WTC11 (cell line): Measurements from ENCODE around the gene IL17RB. TPM values are rescaled to one million over a fixed set of nuclear protein-coding genes. Genes with fewer than 3 reads are reported as not detected.

ENCODE experiments used
- ATAC-seq: fragments of 200-7000 bp; cut with Tn5 transposase; 2 replicates; pipeline ENCODE4 v1.10.0; 2021; ENCODE audit warnings: mild to moderate bottlenecking, moderate library complexity
- CTCF ChIA-PET: fragments of 300-600 bp; sonication (Branson Sonifier 250); formaldehyde crosslinking; loops from one replicate; lab custom pipeline; 2021; ENCODE audit warnings: antibody characterized with exemption; lab: Charles Lee
- POLR2A ChIA-PET: fragments of 350-600 bp; sonication (Branson Sonifier 250); formaldehyde crosslinking; loops from one replicate; lab custom pipeline; 2021; ENCODE audit warnings: antibody characterized with exemption; lab: Charles Lee
- DNase-seq: peaks from one replicate; pipeline ENCODE4 v3.0.0; 2021; ENCODE audit warnings: low spot score
- H3K27ac Mint-ChIP-seq: 2 replicates; pipeline ENCODE4 v1.8.0; 2021; ENCODE audit warnings: mixed read lengths
- H3K27me3 Mint-ChIP-seq: 2 replicates; pipeline ENCODE4 v1.8.0; 2021; ENCODE audit warnings: low read depth, mild to moderate bottlenecking, moderate library complexity, mixed read lengths
- H3K36me3 Mint-ChIP-seq: 2 replicates; pipeline ENCODE4 v1.8.0; 2021; ENCODE audit warnings: mixed read lengths
- H3K4me1 Mint-ChIP-seq: 2 replicates; pipeline ENCODE4 v1.8.0; 2022; ENCODE audit warnings: mixed read lengths
- H3K4me3 Mint-ChIP-seq: 2 replicates; pipeline ENCODE4 v1.8.0; 2021; ENCODE audit warnings: mild to moderate bottlenecking, moderate library complexity, mixed read lengths
- H3K9me3 Mint-ChIP-seq: 2 replicates; pipeline ENCODE4 v1.8.0; 2021; ENCODE audit warnings: mixed read lengths
- FOXP1 ChIP-seq: sonication (generic); formaldehyde crosslinking; IDR thresholded peaks from 2 replicates; pipeline ENCODE4 v1.8.0; 2022; ENCODE audit warnings: missing genetic modification reagents, mild to moderate bottlenecking, moderate library complexity, borderline replicate concordance
- MYBL2 ChIP-seq: sonication (generic); formaldehyde crosslinking; IDR thresholded peaks from 2 replicates; pipeline ENCODE4 v1.8.1; 2023; ENCODE audit warnings: mild to moderate bottlenecking, moderate library complexity, missing genetic modification reagents
- PRRX2 ChIP-seq: fragments of 250-450 bp; sonication (Bioruptor Pico); IDR thresholded peaks from 2 replicates; pipeline ENCODE4 v1.8.0; 2021; ENCODE audit warnings: mild to moderate bottlenecking
- TEAD1 ChIP-seq: sonication (generic); formaldehyde crosslinking; IDR thresholded peaks from 2 replicates; pipeline ENCODE4 v1.8.0; 2022; ENCODE audit warnings: mild to moderate bottlenecking, missing genetic modification reagents
- ZNF317 ChIP-seq: sonication (generic); formaldehyde crosslinking; IDR thresholded peaks from 2 replicates; pipeline ENCODE4 v1.8.1; 2023; ENCODE audit warnings: low read depth, mild to moderate bottlenecking, moderate library complexity, missing genetic modification reagents, borderline replicate concordance
- ZNF396 ChIP-seq: fragments of 250-450 bp; sonication (Bioruptor Pico); IDR thresholded peaks from 2 replicates; pipeline ENCODE4 v1.8.0; 2021; ENCODE audit warnings: mild to moderate bottlenecking, moderate library complexity, borderline replicate concordance
- total RNA-seq: library from RNA; stranded (reverse); gene quantifications from 3 replicates; pipeline ENCODE4 v1.2.3, GENCODE V29; 2021
- TF ChIP-seq, protein P1 (sequence below): fragments of 250-450 bp; sonication (Bioruptor Pico); IDR thresholded peaks from 2 replicates; pipeline ENCODE4 v1.9.0; 2021; ENCODE audit warnings: moderate library complexity, mild to moderate bottlenecking, inconsistent platforms, borderline replicate concordance
- TF ChIP-seq, protein P2 (sequence below): sonication (generic); formaldehyde crosslinking; IDR thresholded peaks from 2 replicates; pipeline ENCODE4 v1.8.0; 2022; ENCODE audit warnings: mild to moderate bottlenecking, missing genetic modification reagents
- TF ChIP-seq, protein P3 (sequence below): sonication (generic); formaldehyde crosslinking; IDR thresholded peaks from 2 replicates; pipeline ENCODE4 v1.8.0; 2022; ENCODE audit warnings: mild to moderate bottlenecking, missing genetic modification reagents
- TF ChIP-seq, protein P4 (sequence below): sonication (generic); formaldehyde crosslinking; IDR thresholded peaks from 2 replicates; pipeline ENCODE4 v1.8.1; 2023; ENCODE audit warnings: mild to moderate bottlenecking, moderate library complexity, missing genetic modification reagents
- TF ChIP-seq, protein P5 (sequence below): sonication (generic); formaldehyde crosslinking; IDR thresholded peaks from 2 replicates; pipeline ENCODE4 v1.8.1; 2022; ENCODE audit warnings: mild to moderate bottlenecking, missing genetic modification reagents, moderate library complexity, borderline replicate concordance
- TF ChIP-seq, protein P6 (sequence below): sonication (generic); formaldehyde crosslinking; IDR thresholded peaks from 2 replicates; pipeline ENCODE4 v1.8.0; 2023; ENCODE audit warnings: mild to moderate bottlenecking, missing genetic modification reagents
- TF ChIP-seq, protein P7 (sequence below): fragments of 200-600 bp; IDR thresholded peaks from 2 replicates; pipeline ENCODE4 v1.8.0; 2022; ENCODE audit warnings: antibody characterized with exemption

IL17RB gene
- total RNA-seq, 1 experiment from 2014 or later: 5.6 TPM

DNA sequence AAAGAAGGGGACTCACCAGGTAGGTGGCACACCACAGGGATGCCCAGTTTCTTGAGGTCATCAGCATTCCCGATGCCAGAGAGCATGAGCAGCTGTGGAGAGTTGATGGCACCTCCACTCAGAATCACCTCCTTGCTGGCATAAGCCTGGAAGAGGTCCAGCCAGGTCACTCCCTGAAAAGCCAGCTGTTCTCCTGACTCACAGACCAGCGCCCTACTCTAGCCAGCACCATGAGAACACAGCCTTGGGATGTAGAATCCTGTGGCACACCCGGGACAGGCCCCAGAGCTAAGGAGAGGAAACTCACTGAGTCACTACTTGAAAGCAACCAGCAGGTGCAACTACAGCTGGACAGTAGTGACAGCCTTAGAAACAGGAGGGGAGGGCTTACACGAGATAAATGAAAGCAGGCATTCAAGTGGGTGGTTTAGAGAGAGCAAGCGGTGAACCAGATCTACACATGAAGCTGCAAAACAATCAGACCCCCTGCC lies 24.7 kb upstream of the IL17RB start:
- ATAC-seq (no peak), DNase-seq (no peak)
- Mint-ChIP-seq H3K36me3 (no peaks in the 10 kb centered on the region; the same call in 1 of the 2 replicates), H3K27me3 (no peaks in the 10 kb centered on the region), H3K9me3 (no peaks in the 10 kb centered on the region), H3K27ac (no peak overlapping the region), H3K4me1 (peaks cover 9% of the 10 kb centered on the region), H3K4me3 (no peak overlapping the region)
- ChIA-PET POLR2A (interaction anchor here (0.5 kb wide), 1 partner anchor 11 kb away, joined by 3 read pairs; no protein-coding TSS in a partner anchor), CTCF (interaction anchor here (0.5 to 1.1 kb wide), 5 partner anchors 9 to 129 kb away, joined by 3 to 4 read pairs (median 3); no protein-coding TSS in a partner anchor)
- TF ChIP-seq PRRX2 (CRISPR knock-in tag) (no peak), MYBL2 (no peak), ZNF396 (CRISPR knock-in tag) (no peak)
- TF ChIP-seq, protein P1, sequence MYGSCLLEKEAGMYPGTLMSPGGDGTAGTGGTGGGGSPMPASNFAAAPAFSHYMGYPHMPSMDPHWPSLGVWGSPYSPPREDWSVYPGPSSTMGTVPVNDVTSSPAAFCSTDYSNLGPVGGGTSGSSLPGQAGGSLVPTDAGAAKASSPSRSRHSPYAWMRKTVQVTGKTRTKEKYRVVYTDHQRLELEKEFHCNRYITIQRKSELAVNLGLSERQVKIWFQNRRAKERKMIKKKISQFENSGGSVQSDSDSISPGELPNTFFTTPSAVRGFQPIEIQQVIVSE (CRISPR knock-in tag): no peak
- TF ChIP-seq, protein P2, sequence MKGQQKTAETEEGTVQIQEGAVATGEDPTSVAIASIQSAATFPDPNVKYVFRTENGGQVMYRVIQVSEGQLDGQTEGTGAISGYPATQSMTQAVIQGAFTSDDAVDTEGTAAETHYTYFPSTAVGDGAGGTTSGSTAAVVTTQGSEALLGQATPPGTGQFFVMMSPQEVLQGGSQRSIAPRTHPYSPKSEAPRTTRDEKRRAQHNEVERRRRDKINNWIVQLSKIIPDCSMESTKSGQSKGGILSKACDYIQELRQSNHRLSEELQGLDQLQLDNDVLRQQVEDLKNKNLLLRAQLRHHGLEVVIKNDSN (CRISPR knock-in tag): no peak
- TF ChIP-seq, protein P3, sequence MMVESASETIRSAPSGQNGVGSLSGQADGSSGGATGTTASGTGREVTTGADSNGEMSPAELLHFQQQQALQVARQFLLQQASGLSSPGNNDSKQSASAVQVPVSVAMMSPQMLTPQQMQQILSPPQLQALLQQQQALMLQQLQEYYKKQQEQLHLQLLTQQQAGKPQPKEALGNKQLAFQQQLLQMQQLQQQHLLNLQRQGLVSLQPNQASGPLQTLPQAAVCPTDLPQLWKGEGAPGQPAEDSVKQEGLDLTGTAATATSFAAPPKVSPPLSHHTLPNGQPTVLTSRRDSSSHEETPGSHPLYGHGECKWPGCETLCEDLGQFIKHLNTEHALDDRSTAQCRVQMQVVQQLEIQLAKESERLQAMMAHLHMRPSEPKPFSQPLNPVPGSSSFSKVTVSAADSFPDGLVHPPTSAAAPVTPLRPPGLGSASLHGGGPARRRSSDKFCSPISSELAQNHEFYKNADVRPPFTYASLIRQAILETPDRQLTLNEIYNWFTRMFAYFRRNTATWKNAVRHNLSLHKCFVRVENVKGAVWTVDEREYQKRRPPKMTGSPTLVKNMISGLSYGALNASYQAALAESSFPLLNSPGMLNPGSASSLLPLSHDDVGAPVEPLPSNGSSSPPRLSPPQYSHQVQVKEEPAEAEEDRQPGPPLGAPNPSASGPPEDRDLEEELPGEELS (CRISPR knock-in tag): no peak
- TF ChIP-seq, protein P4, sequence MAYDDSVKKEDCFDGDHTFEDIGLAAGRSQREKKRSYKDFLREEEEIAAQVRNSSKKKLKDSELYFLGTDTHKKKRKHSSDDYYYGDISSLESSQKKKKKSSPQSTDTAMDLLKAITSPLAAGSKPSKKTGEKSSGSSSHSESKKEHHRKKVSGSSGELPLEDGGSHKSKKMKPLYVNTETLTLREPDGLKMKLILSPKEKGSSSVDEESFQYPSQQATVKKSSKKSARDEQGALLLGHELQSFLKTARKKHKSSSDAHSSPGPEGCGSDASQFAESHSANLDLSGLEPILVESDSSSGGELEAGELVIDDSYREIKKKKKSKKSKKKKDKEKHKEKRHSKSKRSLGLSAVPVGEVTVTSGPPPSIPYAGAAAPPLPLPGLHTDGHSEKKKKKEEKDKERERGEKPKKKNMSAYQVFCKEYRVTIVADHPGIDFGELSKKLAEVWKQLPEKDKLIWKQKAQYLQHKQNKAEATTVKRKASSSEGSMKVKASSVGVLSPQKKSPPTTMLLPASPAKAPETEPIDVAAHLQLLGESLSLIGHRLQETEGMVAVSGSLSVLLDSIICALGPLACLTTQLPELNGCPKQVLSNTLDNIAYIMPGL: no peak

DNA sequence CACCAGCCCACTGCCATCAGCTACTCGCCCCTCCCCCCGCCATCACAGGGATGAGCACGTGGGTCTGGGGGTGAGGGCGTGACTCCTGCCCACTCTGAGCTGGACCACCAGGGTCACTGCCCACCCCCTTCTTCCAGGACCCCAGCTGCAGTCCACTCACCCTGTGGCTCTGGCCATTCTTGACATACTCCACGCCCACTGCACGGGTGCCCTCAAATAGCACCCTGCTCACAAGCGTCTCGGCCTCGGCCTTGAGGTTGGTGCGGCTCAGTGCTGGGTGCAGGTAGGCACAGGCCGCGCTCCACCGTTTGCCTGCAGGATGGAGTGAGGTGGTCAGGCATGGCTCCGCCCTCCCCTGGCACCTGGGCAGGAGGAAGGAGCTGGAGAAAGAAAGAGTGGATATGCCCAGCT lies 24.0 kb upstream of the IL17RB start:
- no peak for ATAC-seq
- POLR2A ChIA-PET: interaction anchor here (0.5 kb wide), 1 partner anchor 12 kb away, joined by 3 read pairs; no protein-coding TSS in a partner anchor
- H3K27ac Mint-ChIP-seq: no peak overlapping the region
- peaks cover 9% of the 10 kb centered on the region for H3K4me1 Mint-ChIP-seq
- no peaks in the 10 kb centered on the region; the same call in 1 of the 2 replicates for H3K36me3 Mint-ChIP-seq
- TF ChIP-seq TEAD1 (CRISPR knock-in tag) (no peak), FOXP1 (CRISPR knock-in tag) (no peak), ZNF317 (no peak)
- TF ChIP-seq, protein P5, sequence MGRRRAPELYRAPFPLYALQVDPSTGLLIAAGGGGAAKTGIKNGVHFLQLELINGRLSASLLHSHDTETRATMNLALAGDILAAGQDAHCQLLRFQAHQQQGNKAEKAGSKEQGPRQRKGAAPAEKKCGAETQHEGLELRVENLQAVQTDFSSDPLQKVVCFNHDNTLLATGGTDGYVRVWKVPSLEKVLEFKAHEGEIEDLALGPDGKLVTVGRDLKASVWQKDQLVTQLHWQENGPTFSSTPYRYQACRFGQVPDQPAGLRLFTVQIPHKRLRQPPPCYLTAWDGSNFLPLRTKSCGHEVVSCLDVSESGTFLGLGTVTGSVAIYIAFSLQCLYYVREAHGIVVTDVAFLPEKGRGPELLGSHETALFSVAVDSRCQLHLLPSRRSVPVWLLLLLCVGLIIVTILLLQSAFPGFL (CRISPR knock-in tag): no peak
- TF ChIP-seq, all 79 proteins: peak for 0
- Mint-ChIP-seq H3K9me3 (no peaks in the 10 kb centered on the region), H3K4me3 (no peak overlapping the region), H3K27me3 (no peaks in the 10 kb centered on the region)
- CTCF ChIA-PET: interaction anchor here (0.5 to 1.3 kb wide), 7 partner anchors 9 to 129 kb away, joined by 3 to 4 read pairs (median 3); no protein-coding TSS in a partner anchor
- no peak for DNase-seq

DNA sequence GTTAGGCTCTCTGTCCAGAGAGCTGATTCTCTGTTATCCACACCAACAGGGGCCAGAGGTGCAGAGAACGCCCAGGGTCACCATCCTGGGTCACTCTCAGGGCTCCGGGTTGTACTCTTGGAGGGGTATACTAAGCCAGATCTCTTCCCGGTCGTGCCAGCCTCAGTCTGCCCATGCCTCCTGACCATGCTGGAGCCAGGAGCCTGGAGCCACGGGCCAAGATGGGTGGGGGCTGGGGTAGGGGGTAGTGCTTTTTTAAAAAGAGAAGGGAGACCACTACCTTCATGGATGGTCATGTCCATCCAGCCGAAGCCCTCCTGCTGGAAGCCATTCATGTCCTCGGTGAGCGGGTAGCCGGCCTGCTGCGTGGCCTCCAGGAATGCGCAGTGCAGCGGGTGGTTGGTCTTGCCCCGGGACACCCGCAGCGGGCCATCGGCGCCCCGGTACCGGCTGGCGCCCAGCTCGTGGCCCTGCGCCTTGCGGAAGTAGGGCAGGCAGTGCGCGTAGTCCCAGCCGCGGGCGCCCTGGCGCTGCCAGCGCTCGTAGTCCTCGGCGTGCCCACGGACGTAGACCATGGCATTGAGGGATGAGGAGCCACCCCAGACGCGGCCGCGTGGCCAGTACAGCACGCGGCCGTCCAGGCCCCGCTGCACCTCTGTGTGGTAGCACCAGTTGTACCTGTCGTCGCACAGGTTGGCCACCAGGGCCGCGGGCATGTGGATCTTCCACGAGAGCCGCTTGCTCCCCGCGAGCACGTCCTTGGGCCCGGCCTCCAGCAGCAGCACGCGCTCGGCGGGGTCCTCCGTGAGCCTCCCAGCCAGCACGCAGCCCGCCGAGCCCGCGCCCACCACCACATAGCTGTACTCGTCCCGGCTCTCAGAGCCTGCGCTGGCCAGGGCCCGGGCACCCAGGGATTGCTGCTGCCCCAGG lies 23.1 kb upstream of the IL17RB start:
- peaks cover 9% of the 10 kb centered on the region for H3K4me1 Mint-ChIP-seq
- no peak overlapping the region for H3K27ac Mint-ChIP-seq
- ChIA-PET CTCF (interaction anchor here (1.3 kb wide), 1 partner anchor 75 kb away, joined by 3 read pairs; no protein-coding TSS in a partner anchor), POLR2A (no interaction called here)
- DNase-seq (peak; percentile 59), ATAC-seq (peak; percentile 94)
- H3K27me3 Mint-ChIP-seq: no peaks in the 10 kb centered on the region
- H3K36me3 Mint-ChIP-seq: no peaks in the 10 kb centered on the region; the same call in 1 of the 2 replicates
- no peak overlapping the region for H3K4me3 Mint-ChIP-seq
- no peaks in the 10 kb centered on the region for H3K9me3 Mint-ChIP-seq
- TF ChIP-seq, protein P6, sequence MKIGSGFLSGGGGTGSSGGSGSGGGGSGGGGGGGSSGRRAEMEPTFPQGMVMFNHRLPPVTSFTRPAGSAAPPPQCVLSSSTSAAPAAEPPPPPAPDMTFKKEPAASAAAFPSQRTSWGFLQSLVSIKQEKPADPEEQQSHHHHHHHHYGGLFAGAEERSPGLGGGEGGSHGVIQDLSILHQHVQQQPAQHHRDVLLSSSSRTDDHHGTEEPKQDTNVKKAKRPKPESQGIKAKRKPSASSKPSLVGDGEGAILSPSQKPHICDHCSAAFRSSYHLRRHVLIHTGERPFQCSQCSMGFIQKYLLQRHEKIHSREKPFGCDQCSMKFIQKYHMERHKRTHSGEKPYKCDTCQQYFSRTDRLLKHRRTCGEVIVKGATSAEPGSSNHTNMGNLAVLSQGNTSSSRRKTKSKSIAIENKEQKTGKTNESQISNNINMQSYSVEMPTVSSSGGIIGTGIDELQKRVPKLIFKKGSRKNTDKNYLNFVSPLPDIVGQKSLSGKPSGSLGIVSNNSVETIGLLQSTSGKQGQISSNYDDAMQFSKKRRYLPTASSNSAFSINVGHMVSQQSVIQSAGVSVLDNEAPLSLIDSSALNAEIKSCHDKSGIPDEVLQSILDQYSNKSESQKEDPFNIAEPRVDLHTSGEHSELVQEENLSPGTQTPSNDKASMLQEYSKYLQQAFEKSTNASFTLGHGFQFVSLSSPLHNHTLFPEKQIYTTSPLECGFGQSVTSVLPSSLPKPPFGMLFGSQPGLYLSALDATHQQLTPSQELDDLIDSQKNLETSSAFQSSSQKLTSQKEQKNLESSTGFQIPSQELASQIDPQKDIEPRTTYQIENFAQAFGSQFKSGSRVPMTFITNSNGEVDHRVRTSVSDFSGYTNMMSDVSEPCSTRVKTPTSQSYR (CRISPR knock-in tag): no peak
- TF ChIP-seq, protein P7, sequence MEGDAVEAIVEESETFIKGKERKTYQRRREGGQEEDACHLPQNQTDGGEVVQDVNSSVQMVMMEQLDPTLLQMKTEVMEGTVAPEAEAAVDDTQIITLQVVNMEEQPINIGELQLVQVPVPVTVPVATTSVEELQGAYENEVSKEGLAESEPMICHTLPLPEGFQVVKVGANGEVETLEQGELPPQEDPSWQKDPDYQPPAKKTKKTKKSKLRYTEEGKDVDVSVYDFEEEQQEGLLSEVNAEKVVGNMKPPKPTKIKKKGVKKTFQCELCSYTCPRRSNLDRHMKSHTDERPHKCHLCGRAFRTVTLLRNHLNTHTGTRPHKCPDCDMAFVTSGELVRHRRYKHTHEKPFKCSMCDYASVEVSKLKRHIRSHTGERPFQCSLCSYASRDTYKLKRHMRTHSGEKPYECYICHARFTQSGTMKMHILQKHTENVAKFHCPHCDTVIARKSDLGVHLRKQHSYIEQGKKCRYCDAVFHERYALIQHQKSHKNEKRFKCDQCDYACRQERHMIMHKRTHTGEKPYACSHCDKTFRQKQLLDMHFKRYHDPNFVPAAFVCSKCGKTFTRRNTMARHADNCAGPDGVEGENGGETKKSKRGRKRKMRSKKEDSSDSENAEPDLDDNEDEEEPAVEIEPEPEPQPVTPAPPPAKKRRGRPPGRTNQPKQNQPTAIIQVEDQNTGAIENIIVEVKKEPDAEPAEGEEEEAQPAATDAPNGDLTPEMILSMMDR: peak; percentile 37; the same call in 1 of the 2 replicates
- TF ChIP-seq, all 79 proteins: peak for 1
